Stimulated activated CD4-positive, alpha-beta T cell treated with anti-CD3 and anti-CD28 coated beads, Interleukin-1b, Interleukin-23, amount 100 ng/mL, for 4 hours (primary cell): ENCODE results near the gene EME1.
"Not testable (repeated sequence)": the region's sequence is repeated elsewhere in the genome, so short reads cannot be mapped to it uniquely, and the experiment has no call there.

Experiments used
- DNase-seq, 2 donors: peaks; one replicate each; pipeline ENCODE4 v3.0.0-alpha.2; 2020; ENCODE audit warnings: low read depth in 2 of 2

The EME1 gene

DNA sequence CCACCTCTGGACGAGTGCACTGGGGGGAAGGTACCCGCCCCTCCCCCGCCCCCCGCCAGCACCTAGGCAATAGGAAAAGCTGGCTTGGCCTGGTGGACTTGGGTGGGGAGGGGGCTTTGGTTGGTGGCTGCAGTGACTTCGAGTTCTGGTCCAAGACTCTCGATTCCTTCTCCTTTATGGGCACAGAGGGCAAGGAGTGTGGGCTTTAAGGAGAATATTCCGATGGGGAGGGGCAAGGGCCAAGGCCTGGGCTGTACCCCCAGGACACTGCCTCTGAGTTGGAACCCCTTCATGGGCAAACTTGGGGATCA, 53.4 kb downstream of the EME1 start:
- DNase-seq = no peak

GRCh38 chr17:50426814-50427787, 54.1 kb downstream of the EME1 start:
- no peak for DNase-seq

DNA sequence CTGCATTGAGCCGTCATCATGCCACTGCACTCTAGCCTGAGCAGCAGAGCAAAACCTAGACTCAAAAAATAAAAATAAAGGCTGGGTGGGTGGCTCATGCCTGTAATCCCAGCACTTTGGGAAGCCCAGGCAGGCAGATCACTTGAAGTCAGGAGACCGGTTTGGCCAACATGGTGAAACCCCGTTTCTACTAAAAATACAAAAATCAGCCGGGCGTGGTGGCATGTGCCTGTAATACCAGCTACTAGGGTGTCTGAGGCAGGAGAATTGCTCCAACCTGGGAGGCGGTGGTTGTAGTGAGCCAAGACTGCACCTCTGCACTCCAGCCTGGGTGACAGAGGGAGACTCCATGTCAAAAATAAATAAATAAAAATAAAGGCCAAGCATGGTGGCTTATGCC, 55.1 kb downstream of the EME1 start:
- not testable (repeated sequence) for DNase-seq

DNA sequence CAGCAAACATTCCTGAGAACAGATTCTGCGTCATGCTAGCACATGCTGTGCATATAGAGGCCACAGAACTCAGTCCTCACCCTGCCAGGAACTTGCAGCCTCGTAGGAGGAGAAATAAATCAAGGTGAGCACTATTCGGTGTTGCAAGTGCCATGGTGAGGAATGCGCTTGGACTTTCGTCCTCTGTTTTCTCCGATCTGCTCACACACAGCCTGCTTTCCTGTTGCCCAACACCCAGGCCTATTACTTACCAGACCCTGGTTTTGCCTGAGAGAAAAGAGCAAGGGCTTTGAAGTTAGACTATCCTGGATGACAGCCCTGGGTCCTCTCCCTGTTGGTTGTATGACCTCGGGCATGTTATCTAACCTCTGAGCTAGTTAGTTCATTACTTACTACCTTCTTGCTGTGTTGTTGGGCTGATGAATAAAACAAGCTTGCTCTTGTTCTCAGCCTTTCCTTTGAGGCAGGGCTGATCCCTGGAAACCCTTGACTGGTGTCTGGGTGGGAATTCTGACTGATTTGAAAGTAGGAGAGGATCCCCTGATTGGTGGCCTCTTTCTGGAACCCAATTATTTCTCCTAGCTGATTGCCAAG, 55.9 kb downstream of the EME1 start:
- no peak for DNase-seq

GRCh38 chr17:50429793-50430192, 56.8 kb downstream of the EME1 start:
- no peak for DNase-seq
